GM19468 (cell line): ENCODE measurements around the gene ADCY10.
"Not testable (repeated sequence)": the region's sequence is repeated elsewhere in the genome, so short reads cannot be mapped to it uniquely, and the experiment has no call there.

ENCODE experiments used
- ATAC-seq: cut with Tn5 transposase; IDR thresholded peaks from one replicate; pipeline ENCODE4 v1.9.1; 2021; ENCODE audit warnings: mild to moderate bottlenecking, moderate library complexity, moderate number of reproducible peaks; ENCODE audit not compliant: unreplicated experiment; ENCODE audit errors: extremely low read depth

Gene ADCY10

GRCh38 chr1:167893798-167894197, 20.1 kb downstream of the ADCY10 start:
- ATAC-seq, result no peak

- no peak for ATAC-seq
Observed at GRCh38 chr1:167890400-167890799, 23.5 kb downstream of the ADCY10 start.

- not testable (repeated sequence) for ATAC-seq
Observed at GRCh38 chr1:167887187-167887586, 26.7 kb downstream of the ADCY10 start.

GRCh38 chr1:167882376-167882775, 31.6 kb downstream of the ADCY10 start:
- ATAC-seq, result no peak

GRCh38 chr1:167881786-167882185, 32.1 kb downstream of the ADCY10 start:
- ATAC-seq, result no peak

GRCh38 chr1:167881069-167881468, 32.9 kb downstream of the ADCY10 start:
- ATAC-seq, result no peak

- no peak for ATAC-seq
Observed at GRCh38 chr1:167880580-167881021, 33.3 kb downstream of the ADCY10 start.

GRCh38 chr1:167879508-167879907, 34.4 kb downstream of the ADCY10 start:
- no peak for ATAC-seq

- no peak for ATAC-seq
Observed at GRCh38 chr1:167878372-167879160, 35.4 kb downstream of the ADCY10 start.

- ATAC-seq, result no peak
Observed at GRCh38 chr1:167876597-167877175, 37.2 kb downstream of the ADCY10 start.

- ATAC-seq, result no peak
Observed at GRCh38 chr1:167871331-167871730, 42.6 kb downstream of the ADCY10 start.

- ATAC-seq, result not testable (repeated sequence)
Observed at GRCh38 chr1:167869157-167870001, 44.6 kb downstream of the ADCY10 start.

- not testable (repeated sequence) for ATAC-seq
Observed at GRCh38 chr1:167866739-167867414, 47.1 kb downstream of the ADCY10 start.

- not testable (repeated sequence) for ATAC-seq
Observed at GRCh38 chr1:167866326-167866725, 47.6 kb downstream of the ADCY10 start.

GRCh38 chr1:167865804-167866308, 48.1 kb downstream of the ADCY10 start:
- ATAC-seq, result not testable (repeated sequence)

- not testable (repeated sequence) for ATAC-seq
Observed at GRCh38 chr1:167865193-167865592, 48.7 kb downstream of the ADCY10 start.

- ATAC-seq, result no peak
Observed at GRCh38 chr1:167864392-167865032, 49.4 kb downstream of the ADCY10 start.

GRCh38 chr1:167863921-167864279, 50.0 kb downstream of the ADCY10 start:
- ATAC-seq, result no peak

- not testable (repeated sequence) for ATAC-seq
Observed at GRCh38 chr1:167863191-167863920, 50.6 kb downstream of the ADCY10 start.
